ENCODE results near the gene SDF2L1.
A peak's percentile ranks its signal among the peaks of the same experiment; 100 is the strongest.
"Not testable (repeated sequence)": the region's sequence is repeated elsewhere in the genome, so short reads cannot be mapped to it uniquely, and the experiment has no call there.

The SDF2L1 gene

DNA sequence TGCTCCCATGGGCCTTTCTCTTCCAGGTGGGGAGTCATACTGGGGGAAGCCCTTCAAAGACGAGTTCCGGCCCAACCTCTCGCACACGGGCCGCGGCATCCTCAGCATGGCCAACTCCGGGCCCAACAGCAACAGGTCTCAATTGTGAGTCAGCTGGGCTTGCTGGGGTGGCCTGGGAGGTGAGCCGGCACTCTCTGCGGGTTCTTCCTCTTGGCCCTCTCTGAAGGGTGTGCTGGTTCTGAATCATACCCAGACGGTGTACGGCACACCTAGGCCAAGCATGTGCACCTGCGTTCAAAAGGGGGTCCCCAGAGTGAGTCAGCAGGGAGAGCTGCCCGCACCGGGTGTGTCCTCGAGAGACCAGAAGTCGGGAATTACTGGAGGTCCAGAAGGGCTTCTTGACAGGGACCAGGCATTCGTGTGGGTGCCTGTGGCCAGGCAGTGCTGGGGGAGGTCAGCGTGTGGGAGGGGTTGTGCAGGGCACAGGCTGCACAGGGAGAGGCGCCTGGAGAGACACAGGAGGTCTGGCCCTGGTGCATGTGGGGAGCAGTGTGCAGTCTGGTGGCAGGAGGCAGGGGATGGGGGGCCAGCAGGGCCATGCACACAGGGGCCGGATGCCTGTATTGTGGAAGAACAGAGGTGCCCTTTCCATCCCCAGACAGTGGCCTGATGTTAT lies 46.7 kb downstream of the SDF2L1 start:
- no peak for DNase-seq

DNA sequence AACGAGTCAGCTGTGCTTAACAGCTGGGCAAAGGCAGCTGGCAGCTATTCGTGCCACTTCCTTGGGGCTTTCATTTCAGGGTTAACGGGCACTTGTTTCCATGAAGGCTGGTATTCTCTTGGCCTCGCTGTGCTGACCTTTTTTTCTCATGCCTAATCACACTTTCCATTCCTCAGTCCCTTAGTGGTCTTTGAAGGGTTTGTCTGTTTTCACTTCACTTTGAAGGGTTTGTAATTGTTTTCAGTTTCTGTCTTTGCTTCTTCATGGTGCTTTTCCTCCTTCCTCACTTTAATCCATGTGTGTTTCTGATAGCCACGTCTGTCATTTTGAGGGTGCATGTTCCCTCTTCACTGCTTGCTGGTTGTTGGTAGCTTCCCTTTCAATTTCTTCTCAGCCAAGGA lies 48.3 kb downstream of the SDF2L1 start:
- DNase-seq: peak in 1 of 2 donors; percentile 24

- DNase-seq: no peak
Observed at GRCh38 chr22:21691816-21692215, 49.7 kb downstream of the SDF2L1 start.

DNA sequence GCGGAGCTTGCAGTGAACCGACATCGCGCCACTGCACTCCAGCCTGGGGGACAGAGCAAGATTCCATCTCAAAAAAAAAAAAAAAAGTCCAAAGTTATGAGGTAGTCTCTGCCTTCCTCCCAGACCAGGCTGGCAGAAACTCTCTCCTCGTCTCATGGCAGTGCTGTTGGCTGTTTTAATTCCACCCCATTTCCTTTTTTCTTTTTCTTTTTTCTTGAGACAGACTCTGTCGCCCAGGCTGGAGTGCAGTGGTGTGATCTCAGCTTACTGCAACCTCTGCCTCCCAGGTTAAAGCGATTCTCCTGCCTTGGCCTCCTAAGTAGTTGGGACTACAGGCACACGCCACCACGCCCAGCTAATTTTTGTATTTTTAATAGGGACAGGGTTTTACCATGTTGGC lies 50.8 kb downstream of the SDF2L1 start:
- DNase-seq: not testable (repeated sequence)

GRCh38 chr22:21693333-21693998 lies 51.4 kb downstream of the SDF2L1 start:
- no peak for DNase-seq

Measured in CD4-positive, alpha-beta T cell treated with Interferon alpha-2 for 1 hour (primary cell).